Prostate gland (tissue), 2 donors: Measurements from ENCODE around the gene ARID4B.
"Not testable (repeated sequence)": the region's sequence is repeated elsewhere in the genome, so short reads cannot be mapped to it uniquely, and the experiment has no call there.

Experiments
- POLR2AphosphoS5 ChIP-seq: sonication (generic); formaldehyde crosslinking; IDR thresholded peaks from one replicate; pipeline ENCODE4 v1.6.1; 2017; ENCODE audit warnings: antibody characterized with exemption
- TF ChIP-seq, protein P1 (sequence below), 4 experiments: fragments of 200-600 bp in 2 of 4; fragments of 450-650 bp in 2 of 4; sonication (generic) in 2 of 4; IDR thresholded peaks; 1 replicate in 3 of 4; 2 replicates in 1 of 4; pipeline ENCODE4 v1.5.1; 2016 to 2019; ENCODE audit warnings: antibody characterized with exemption in 4 of 4, mild to moderate bottlenecking in 2 of 4, moderate library complexity in 2 of 4

GRCh38 chr1:235258068-235258467 is 69.9 kb downstream of the ARID4B start:
- TF ChIP-seq, protein P1, sequence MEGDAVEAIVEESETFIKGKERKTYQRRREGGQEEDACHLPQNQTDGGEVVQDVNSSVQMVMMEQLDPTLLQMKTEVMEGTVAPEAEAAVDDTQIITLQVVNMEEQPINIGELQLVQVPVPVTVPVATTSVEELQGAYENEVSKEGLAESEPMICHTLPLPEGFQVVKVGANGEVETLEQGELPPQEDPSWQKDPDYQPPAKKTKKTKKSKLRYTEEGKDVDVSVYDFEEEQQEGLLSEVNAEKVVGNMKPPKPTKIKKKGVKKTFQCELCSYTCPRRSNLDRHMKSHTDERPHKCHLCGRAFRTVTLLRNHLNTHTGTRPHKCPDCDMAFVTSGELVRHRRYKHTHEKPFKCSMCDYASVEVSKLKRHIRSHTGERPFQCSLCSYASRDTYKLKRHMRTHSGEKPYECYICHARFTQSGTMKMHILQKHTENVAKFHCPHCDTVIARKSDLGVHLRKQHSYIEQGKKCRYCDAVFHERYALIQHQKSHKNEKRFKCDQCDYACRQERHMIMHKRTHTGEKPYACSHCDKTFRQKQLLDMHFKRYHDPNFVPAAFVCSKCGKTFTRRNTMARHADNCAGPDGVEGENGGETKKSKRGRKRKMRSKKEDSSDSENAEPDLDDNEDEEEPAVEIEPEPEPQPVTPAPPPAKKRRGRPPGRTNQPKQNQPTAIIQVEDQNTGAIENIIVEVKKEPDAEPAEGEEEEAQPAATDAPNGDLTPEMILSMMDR (IDR thresholded peaks at IDR 0.05) = not testable (repeated sequence)
- not testable (repeated sequence) for TF ChIP-seq POLR2AphosphoS5
